Hypothalamus (tissue), 51 donors: Measurements from ENCODE around the gene UBE2Q2.
"Not testable (repeated sequence)": the region's sequence is repeated elsewhere in the genome, so short reads cannot be mapped to it uniquely, and the experiment has no call there.

Experiments used
- DNase-seq, 51 donors: peaks; one replicate each; lab custom pipeline; 2025; lab: John Stamatoyannopoulos, UW

Gene UBE2Q2

GRCh38 chr15:75823860-75824613, 19.2 kb upstream of the UBE2Q2 start:
- no peak for DNase-seq

GRCh38 chr15:75827691-75828090, 15.6 kb upstream of the UBE2Q2 start:
- DNase-seq: no peak

- no peak for DNase-seq
These were observed 14.8 kb upstream of the UBE2Q2 start for GRCh38 chr15:75828429-75828828.

- no peak for DNase-seq
These were observed 12.1 kb upstream of the UBE2Q2 start for GRCh38 chr15:75830910-75831805.

GRCh38 chr15:75831806-75832102, 11.5 kb upstream of the UBE2Q2 start:
- DNase-seq: no peak

GRCh38 chr15:75832114-75832513, 11.1 kb upstream of the UBE2Q2 start:
- DNase-seq: no peak

GRCh38 chr15:75834021-75834420, 9.2 kb upstream of the UBE2Q2 start:
- DNase-seq: no peak

- DNase-seq: no peak
These were observed 7.0 kb upstream of the UBE2Q2 start for GRCh38 chr15:75835990-75836958.

GRCh38 chr15:75836959-75837334, 6.3 kb upstream of the UBE2Q2 start:
- DNase-seq: no peak

- DNase-seq: peak in 1 of 51 donors; percentile 5
These were observed 2.6 kb upstream of the UBE2Q2 start for GRCh38 chr15:75840659-75841058.

- DNase-seq: no peak
These were observed 1.6 kb upstream of the UBE2Q2 start for GRCh38 chr15:75841626-75842025.

GRCh38 chr15:75843678-75844581, 683 bp downstream of the UBE2Q2 start:
- DNase-seq: peak in 45 of 51 donors; percentile 2 to 76 (median 44)

GRCh38 chr15:75844629-75845335, 1.5 kb downstream of the UBE2Q2 start:
- no peak for DNase-seq

GRCh38 chr15:75849167-75849566, 5.9 kb downstream of the UBE2Q2 start:
- DNase-seq: no peak

GRCh38 chr15:75850708-75851107, 7.5 kb downstream of the UBE2Q2 start:
- no peak for DNase-seq

- not testable (repeated sequence) for DNase-seq
These were observed 8.3 kb downstream of the UBE2Q2 start for GRCh38 chr15:75851566-75851965.

GRCh38 chr15:75857886-75858285, 14.6 kb downstream of the UBE2Q2 start:
- DNase-seq: no peak

- no peak for DNase-seq
These were observed 18.6 kb downstream of the UBE2Q2 start for GRCh38 chr15:75861750-75862402.

GRCh38 chr15:75862796-75863195, 19.5 kb downstream of the UBE2Q2 start:
- no peak for DNase-seq
